ENCODE measurements around the gene EPHB2. TPM values are rescaled to one million over a fixed set of nuclear protein-coding genes. Genes with fewer than 3 reads are reported as not detected.
"Not testable (repeated sequence)": the region's sequence is repeated elsewhere in the genome, so short reads cannot be mapped to it uniquely, and the experiment has no call there.

The EPHB2 gene
- total RNA-seq, 1 donor from 2014 or later: 28.9 TPM

DNA sequence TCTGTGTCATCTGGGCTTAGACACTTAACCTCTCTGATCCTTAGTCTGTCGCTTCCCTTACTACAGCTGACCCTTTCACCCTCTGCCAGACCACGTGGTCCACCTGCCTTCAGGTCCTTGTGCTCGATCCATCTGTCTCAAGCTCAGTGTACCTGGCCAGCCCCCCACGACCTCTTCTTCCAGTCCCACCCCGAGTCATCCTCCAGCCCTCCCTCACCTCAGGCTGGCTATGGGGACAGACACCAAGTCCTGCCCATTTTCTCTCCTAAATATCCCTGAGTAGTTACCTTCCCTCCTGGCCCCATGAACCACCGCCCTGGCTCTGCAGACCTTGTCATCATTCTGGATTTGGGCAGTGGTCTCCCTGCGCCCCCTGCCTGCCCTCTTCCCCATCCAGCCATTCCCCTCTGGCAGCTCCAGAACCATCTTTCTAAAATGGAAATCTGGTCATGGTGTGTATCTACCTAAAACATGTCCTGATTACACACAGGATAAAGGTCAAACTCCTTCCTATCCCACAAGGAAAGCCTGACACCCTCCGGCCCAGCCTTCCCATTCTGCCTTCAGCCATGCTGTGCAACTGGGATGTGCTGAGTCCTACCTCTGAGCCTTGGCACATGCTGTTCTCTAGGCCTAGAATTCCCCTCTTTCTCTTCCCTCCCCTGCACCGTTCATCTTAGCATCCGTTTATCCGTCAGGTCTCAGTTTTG lies 107.6 kb downstream of the EPHB2 start:
- DNase-seq (ENCODE audit: low spot score): no peak

- DNase-seq (ENCODE audit: low spot score): no peak
Measured at GRCh38 chr1:22819361-22819760, 108.7 kb downstream of the EPHB2 start.

DNA sequence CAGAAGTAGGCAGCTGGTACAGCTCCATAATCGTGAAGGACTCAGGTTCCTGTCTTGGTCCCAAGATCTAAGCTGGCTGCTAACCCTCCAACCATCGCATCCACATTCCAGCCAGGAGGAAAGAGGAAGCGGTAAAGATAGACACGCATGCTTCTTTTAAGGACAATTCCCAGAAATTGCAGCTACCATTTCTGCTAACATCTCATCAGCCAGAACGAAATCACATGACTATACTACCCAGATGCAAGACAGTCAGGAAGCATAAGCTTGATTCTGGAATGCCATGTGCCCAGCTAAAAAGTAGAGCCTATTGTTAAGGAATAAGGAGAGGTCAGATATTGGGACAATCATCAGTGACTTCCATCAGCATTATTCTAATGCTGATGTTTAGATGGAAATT lies 110.4 kb downstream of the EPHB2 start:
- no peak for DNase-seq (ENCODE audit: low spot score)

GRCh38 chr1:22822371-22822770 lies 111.7 kb downstream of the EPHB2 start:
- no peak for DNase-seq (ENCODE audit: low spot score)

DNA sequence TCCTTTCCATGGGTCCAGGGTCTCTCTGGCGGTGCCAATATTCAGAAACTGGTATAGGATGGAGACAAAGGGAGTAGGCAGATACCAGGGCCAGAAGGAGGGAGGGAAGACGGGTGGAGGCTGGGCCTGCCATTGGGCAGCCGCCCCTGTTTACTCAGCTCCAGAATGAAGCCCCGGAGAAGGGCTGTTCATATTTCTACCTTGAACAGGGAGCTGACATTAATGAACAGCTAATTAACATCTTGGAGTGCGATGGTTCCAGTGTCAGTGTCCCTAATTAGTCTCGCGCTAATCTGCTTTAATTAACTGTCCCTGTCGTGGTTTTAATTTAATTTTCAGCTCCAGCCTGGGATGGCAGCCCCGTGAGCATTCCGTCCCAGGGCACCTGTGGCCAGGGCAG lies 113.8 kb downstream of the EPHB2 start:
- no peak for DNase-seq (ENCODE audit: low spot score)

GRCh38 chr1:22824975-22825374 lies 114.3 kb downstream of the EPHB2 start:
- DNase-seq (ENCODE audit: low spot score): no peak

DNA sequence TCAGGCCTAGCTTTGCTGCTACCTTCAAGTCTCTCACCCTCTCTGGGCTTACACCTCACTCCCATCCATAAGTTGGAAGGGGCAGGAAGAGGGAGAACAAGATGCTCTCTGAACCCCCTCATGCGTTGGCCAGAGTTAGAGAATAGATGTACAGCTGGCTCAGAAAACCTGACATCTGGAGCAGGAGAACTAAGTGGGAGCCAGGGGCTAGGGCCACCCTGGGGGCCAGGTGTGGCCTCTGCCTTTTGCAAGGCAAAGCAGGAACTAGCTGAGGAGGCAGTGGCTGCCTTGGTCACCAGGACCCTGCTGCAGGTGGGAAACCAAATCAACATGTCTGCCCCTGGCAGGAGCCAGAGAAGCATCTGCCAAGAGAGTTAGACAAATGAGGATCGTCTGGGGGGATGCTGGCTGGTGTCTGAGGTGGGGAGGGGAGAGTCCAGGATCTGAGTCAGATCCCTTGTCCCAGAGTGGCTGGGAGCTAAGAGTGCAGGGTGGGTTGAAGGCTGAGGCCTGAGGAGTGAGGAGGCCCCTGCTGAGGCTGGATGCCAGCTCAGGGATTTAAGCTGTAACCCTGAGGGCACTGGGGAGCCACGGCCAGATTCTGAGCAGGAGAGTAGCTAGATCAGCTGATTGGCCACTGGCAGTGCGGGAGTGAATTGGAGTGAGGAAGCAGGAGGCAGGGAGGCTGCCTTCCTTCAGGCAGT lies 115.0 kb downstream of the EPHB2 start:
- no peak for DNase-seq (ENCODE audit: low spot score)

GRCh38 chr1:22826604-22827580 lies 116.3 kb downstream of the EPHB2 start:
- peak; percentile 77 for DNase-seq (ENCODE audit: low spot score)

- DNase-seq (ENCODE audit: low spot score): no peak
Measured at GRCh38 chr1:22827666-22828483, 117.2 kb downstream of the EPHB2 start.

GRCh38 chr1:22828484-22829308 lies 118.1 kb downstream of the EPHB2 start:
- peak; percentile 80 for DNase-seq (ENCODE audit: low spot score)

DNA sequence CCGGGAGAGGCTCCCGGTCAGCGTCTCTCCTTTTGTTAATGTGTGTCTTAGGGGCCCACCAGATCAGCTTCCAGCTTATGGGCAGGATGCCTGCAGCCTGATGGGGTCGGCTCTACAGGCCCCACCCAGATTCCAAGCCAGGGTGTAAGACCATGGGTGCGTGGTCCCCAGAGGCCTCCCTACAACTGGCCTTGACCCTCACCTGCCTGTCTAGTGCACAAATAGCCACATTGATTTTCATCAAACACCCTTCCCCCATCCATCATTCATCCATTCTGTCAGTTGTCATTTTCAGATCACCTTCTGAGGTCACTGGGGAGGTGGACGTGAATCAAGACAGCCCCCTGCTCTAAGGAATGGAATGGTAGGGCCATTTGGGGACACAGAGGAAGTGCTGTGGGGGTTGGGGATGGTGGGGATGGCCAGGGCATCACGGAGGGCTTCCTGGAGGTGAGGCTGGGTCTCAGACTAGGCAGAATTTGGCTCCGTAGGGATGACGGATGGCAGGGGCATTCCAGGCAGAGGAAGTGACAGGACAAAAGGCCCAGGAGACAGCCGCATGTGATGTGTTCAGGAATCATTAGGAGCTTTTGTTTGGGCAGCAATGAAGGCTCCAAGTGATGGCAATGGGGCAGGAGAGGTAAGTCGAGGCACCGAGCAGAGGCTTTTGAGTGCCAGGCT lies 118.8 kb downstream of the EPHB2 start:
- DNase-seq (ENCODE audit: low spot score): no peak

DNA sequence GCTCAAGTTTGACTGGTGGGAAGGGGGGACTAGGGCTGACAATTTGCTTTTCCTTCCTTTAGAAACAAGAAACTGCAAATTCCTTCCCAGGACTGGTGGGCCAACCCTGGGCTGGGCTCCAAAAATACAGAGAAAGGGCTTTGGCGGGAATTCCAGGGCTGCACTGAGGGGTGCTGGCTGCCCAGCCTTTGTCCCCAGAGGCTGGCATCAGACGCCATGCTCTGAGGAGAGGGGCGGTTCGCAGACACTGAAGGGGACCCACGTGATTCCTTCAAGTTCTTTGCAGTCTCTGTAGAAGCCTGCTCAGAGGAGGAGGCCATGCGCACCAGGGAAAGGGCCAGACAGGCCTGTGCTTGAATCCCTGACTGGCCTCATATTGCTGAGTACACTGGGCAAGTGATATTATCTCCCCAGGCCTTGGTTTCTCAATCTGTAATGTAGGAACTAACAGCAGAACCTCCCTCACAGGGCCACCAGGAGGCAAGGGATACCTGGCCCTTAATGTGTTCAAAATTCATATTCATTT lies 119.5 kb downstream of the EPHB2 start:
- peak; percentile 63 for DNase-seq (ENCODE audit: low spot score)

GRCh38 chr1:22830757-22831340 lies 120.2 kb downstream of the EPHB2 start:
- DNase-seq (ENCODE audit: low spot score): no peak

DNA sequence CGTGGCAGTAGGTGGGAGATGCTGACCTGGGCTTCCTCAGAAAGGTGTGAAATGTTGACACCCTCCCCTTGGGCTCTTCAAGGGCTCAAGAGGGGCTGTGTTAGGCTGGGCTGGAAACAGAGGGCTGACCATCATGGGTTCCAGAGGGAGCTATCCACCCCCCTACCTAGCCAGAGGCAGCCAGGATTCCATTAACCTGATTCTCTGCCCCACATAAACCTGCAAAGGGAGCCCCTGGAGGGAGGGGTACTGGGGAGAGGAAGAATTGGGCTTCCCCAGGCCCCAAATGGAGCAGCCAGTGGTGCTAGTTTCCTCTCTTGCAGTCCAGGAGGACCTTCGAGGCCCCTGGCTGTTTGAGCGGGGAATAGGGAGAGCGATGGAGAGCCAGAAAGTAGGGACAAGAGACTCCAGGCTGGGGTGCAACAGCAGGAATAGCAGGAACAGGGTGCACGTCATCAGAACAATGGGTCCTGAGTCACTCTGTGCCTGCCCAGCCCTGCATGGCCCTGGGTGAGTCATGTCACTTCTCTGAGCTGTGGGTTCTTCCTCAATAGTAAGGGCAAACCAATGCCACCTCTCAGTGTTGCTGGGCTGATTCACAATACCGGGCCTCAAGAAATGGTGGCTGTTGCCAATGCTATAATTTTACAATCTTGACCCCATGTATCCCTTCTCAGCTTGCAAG lies 121.2 kb downstream of the EPHB2 start:
- DNase-seq (ENCODE audit: low spot score): no peak

DNA sequence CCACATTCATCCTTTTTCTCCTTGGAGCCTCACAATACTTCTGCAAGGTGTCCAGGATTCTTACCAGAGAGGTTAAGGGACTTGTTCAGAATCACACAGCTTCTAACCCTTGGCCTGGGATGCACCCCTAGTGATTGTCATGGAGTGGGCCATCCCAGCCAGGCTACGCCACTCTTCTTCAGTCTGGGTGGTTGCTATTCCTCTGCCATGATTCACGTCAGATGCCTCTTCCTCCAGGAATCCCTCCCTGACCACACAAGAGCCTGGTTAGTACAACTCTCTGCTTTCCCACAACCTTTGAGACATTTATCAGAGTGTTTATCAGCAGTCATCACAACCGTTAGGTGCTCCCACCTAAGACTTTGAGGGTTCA lies 121.8 kb downstream of the EPHB2 start:
- DNase-seq (ENCODE audit: low spot score): no peak

DNA sequence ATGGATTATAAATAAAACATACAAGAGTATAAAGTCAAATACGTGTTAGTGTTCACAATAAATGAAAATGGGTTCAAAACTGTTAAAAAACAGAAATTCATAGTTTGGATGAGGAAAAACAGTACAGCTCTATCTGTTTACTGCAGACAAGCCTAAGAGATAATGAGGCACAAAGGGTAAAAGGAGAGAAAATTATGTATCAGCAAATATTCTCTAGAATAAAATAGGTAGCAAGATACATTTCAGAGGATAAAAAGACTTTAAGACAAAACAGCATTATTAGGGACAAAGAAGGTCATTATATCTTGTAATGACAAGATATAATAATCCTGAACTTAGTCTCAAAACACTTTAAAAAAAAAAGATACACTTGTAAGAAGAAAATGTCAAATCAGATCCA lies 123.1 kb downstream of the EPHB2 start:
- no peak for DNase-seq (ENCODE audit: low spot score)

DNA sequence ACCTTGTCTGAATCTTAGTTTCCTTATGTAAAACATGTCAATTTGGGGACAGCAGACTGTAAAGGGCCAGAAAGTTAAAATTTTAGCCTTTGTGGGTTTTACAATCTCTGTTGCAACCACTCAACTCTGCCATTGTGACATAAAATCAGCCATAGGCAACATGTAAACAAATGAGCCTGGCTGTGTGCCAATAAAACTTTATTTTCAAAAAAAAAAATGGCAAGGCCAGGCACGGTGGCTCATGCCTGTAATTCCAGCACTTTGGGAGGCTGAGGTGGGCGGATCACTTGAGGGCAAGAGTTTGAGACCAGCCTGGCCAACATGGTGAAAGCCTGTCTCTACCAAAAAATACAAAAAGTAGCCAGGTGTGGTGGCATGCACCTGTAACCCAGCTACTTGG lies 123.8 kb downstream of the EPHB2 start:
- not testable (repeated sequence) for DNase-seq (ENCODE audit: low spot score)

- peak; percentile 97 for DNase-seq (ENCODE audit: low spot score)
Measured at GRCh38 chr1:22835636-22836319, 125.1 kb downstream of the EPHB2 start.
